Activated T-helper 17 cell treated with anti-CD3 and anti-CD28 coated beads, Interleukin-2, amount 50 U/mL, for 72 hours (primary cell): ENCODE measurements around the gene ROBO3. TPM values are rescaled to one million over a fixed set of nuclear protein-coding genes. Genes with fewer than 3 reads are reported as not detected.
A peak's percentile ranks its signal among the peaks of the same experiment; 100 is the strongest.

Experiments used
- ATAC-seq: fragments of 150-1000 bp; cut with Tn5 transposase; replicated peaks from 2 replicates; pipeline ENCODE4 v1.10.0; 2021; ENCODE audit warnings: mild to moderate bottlenecking, moderate library complexity
- H3K27ac Mint-ChIP-seq: one replicate; pipeline ENCODE4 v1.8.0; 2022; ENCODE audit warnings: mixed read lengths
- H3K27me3 Mint-ChIP-seq: one replicate; pipeline ENCODE4 v1.8.0; 2022; ENCODE audit warnings: mixed read lengths
- H3K36me3 Mint-ChIP-seq: one replicate; pipeline ENCODE4 v1.8.0; 2022; ENCODE audit warnings: low read depth, mild to moderate bottlenecking, mixed read lengths
- H3K4me1 Mint-ChIP-seq: one replicate; pipeline ENCODE4 v1.8.0; 2022; ENCODE audit warnings: mixed read lengths
- H3K4me3 Mint-ChIP-seq: one replicate; pipeline ENCODE4 v1.8.0; 2022; ENCODE audit warnings: mild to moderate bottlenecking, mixed read lengths
- H3K9me3 Mint-ChIP-seq: one replicate; pipeline ENCODE4 v1.8.0; 2022; ENCODE audit warnings: mixed read lengths
- total RNA-seq, 2 donors: library from RNA; stranded (reverse); gene quantifications; one replicate each; pipeline ENCODE4 v1.2.3, GENCODE V29; 2022

Gene ROBO3, protein sequence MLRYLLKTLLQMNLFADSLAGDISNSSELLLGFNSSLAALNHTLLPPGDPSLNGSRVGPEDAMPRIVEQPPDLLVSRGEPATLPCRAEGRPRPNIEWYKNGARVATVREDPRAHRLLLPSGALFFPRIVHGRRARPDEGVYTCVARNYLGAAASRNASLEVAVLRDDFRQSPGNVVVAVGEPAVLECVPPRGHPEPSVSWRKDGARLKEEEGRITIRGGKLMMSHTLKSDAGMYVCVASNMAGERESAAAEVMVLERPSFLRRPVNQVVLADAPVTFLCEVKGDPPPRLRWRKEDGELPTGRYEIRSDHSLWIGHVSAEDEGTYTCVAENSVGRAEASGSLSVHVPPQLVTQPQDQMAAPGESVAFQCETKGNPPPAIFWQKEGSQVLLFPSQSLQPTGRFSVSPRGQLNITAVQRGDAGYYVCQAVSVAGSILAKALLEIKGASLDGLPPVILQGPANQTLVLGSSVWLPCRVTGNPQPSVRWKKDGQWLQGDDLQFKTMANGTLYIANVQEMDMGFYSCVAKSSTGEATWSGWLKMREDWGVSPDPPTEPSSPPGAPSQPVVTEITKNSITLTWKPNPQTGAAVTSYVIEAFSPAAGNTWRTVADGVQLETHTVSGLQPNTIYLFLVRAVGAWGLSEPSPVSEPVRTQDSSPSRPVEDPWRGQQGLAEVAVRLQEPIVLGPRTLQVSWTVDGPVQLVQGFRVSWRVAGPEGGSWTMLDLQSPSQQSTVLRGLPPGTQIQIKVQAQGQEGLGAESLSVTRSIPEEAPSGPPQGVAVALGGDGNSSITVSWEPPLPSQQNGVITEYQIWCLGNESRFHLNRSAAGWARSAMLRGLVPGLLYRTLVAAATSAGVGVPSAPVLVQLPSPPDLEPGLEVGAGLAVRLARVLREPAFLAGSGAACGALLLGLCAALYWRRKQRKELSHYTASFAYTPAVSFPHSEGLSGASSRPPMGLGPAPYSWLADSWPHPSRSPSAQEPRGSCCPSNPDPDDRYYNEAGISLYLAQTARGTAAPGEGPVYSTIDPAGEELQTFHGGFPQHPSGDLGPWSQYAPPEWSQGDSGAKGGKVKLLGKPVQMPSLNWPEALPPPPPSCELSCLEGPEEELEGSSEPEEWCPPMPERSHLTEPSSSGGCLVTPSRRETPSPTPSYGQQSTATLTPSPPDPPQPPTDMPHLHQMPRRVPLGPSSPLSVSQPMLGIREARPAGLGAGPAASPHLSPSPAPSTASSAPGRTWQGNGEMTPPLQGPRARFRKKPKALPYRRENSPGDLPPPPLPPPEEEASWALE (N-terminal part only)
- total RNA-seq: 1 to 10 TPM; 8.1 TPM

GRCh38 chr11:124865181-124865901 lies at the start of gene ROBO3:
Gene ROBO3, plus strand, starts transcription at chr11:124865432. Its CDS starts 146 bp downstream, at chr11:124865578.
- Mint-ChIP-seq H3K27me3 (peaks cover 74% of the 10 kb centered on the region), H3K9me3 (no peaks in the 10 kb centered on the region), H3K36me3 (no peaks in the 10 kb centered on the region), H3K4me1 (peaks cover 11% of the 10 kb centered on the region), H3K4me3 (peak within 1 kb of the TSS; percentile 27), H3K27ac (no peak within 1 kb of the TSS)
- no peak for ATAC-seq

DNA sequence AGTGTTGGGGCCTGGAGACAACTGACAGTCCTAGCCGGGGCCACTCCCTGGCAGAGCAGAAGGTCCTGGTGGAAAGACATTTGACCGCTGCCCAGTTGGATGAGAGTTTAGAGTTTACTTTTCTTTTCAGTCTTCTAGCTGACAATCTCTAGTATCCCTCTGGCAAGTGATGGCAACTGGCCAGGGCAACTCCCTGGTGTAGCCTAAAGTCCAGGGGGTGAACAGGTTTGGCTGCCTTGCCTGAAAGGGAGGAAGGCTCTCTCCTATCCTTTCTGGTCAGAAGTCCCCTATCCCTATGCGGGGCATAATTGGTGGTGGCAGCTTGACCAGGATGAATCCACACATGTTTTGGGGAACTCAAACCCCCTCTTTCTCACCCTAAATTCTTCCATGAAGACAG lies 48.2 kb upstream of the ROBO3 start:
- no peaks in the 10 kb centered on the region for H3K4me1 Mint-ChIP-seq
- ATAC-seq: no peak
- H3K27me3 Mint-ChIP-seq: peaks cover 27% of the 10 kb centered on the region
- H3K36me3 Mint-ChIP-seq: no peaks in the 10 kb centered on the region
- no peaks in the 10 kb centered on the region for H3K9me3 Mint-ChIP-seq
- no peak overlapping the region for H3K4me3 Mint-ChIP-seq
- H3K27ac Mint-ChIP-seq: no peak overlapping the region

DNA sequence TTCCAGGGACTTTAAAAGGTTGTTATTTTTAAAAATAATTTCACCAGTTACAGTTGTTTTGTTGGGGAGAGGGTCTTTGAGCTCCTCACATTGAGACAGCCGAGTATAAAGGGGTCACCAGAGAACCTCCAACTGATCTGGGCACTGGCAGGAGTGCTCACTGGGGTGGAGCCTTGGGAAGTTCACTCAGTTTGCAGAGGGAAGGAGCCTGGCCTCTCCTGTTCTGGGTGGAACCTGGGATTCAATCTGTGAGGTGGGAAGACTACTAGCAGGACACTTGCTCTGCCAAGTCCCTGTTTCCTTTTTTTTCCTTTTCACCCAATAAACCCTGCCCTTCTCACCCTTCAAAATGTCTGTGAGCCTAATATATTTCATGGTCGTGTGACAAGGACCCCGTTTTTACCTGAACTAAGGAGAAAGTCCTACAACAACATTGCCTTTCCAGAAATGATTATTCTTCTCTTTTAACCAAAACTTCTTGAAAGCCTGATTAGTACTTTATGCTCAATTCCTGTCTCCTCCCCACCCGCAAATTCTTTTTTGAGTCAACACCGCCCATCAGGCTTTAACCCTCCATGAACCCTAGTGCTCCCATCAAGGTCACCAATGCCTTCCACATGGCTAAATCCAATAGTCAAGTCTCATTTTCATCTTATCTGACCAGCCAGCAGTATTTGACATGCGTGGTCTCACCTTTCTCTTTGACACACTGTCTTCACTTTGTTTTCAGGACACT lies 43.1 kb upstream of the ROBO3 start:
- no peaks in the 10 kb centered on the region for H3K4me1 Mint-ChIP-seq
- H3K36me3 Mint-ChIP-seq: no peaks in the 10 kb centered on the region
- no peaks in the 10 kb centered on the region for H3K9me3 Mint-ChIP-seq
- H3K27me3 Mint-ChIP-seq: peaks cover 37% of the 10 kb centered on the region
- no peak overlapping the region for H3K4me3 Mint-ChIP-seq
- H3K27ac Mint-ChIP-seq: no peak overlapping the region
- ATAC-seq: no peak

DNA sequence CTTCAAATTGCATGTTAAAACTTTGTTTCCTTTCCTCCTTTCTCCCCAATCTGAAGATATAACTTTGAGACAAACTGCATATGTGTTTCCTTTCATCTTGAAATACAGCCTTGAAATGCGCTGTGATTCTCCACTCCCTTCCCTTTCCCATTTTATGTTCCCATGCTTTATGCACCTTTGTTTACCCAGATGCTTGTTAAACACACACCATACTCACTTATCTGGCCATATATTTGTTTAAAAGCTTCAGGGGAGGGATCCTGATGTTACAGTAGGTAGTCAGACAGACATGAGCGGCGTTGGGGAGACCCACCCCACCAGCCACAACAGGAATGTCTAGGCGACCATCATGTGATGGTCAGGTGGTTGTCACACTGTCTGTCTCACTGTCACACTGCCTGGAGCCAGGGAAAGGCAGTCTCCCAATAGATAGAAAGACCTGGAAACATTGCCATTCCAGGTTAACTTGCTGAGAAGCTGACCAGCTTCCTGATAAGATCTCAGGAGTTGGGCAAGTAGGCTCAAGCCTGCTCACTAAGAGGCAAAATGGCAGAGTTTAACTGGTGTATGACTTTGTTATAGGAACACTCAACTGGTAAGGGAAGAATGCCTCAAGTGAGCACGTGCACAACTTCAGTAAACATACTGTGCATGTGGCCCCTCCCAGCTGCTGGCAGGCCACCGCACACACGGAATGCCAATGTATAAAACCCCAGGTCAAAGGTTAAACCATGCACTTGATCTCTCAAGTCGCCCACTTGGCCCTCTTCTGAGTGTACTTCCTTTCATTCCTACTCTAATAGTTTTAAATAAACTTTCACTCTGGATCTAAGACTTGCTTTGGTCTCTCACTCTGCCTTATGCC lies 41.5 kb upstream of the ROBO3 start:
- no peak for ATAC-seq
- no peaks in the 10 kb centered on the region for H3K36me3 Mint-ChIP-seq
- no peaks in the 10 kb centered on the region for H3K4me1 Mint-ChIP-seq
- peaks cover 33% of the 10 kb centered on the region for H3K27me3 Mint-ChIP-seq
- H3K9me3 Mint-ChIP-seq: no peaks in the 10 kb centered on the region
- H3K4me3 Mint-ChIP-seq: no peak overlapping the region
- H3K27ac Mint-ChIP-seq: no peak overlapping the region

DNA sequence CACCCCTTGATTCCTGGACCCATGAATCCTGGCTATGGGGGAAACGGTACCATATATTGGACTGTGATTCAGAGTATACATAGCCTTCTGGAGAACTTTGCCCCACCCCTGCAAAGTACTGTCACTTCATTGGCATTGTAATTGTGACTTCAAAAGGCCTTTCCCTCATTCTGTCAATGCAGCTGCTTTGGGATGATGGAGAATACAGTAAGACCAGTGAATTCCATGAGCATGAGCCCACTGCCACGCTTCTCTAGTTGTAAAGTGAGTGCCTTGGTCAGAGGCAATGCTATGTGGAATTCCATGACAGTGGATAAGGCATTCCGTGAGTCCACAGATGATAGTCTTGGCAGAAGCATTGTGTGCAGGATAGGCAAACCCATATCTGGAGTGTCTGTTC lies 39.4 kb upstream of the ROBO3 start:
- no peak for ATAC-seq
- no peak overlapping the region for H3K27ac Mint-ChIP-seq
- no peaks in the 10 kb centered on the region for H3K36me3 Mint-ChIP-seq
- no peaks in the 10 kb centered on the region for H3K4me1 Mint-ChIP-seq
- no peaks in the 10 kb centered on the region for H3K9me3 Mint-ChIP-seq
- H3K27me3 Mint-ChIP-seq: peaks cover 24% of the 10 kb centered on the region
- H3K4me3 Mint-ChIP-seq: no peak overlapping the region

DNA sequence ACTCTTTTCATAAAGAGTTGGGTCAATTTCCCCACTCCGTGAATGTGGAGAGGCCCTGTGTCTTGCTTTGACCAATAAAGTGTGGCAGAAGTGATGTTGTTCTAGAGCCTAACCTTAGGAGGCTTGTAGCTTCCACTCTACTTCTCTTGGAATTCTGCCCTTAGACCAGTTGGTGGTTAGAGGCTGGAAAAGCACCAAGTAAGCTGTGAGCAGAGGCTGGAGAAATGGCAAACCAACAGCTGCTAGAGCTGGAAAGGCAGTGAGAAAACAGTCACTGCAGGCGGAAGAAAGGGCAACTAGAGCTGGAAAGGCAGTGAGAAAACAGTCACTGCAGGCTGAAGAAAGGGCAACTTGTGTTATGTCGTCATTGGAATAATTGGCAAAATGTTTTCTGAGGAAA lies 35.2 kb upstream of the ROBO3 start:
- ATAC-seq: no peak
- H3K4me3 Mint-ChIP-seq: no peak overlapping the region

GRCh38 chr11:124830749-124831148 lies 34.5 kb upstream of the ROBO3 start:
- Mint-ChIP-seq H3K27ac (no peak overlapping the region), H3K36me3 (no peaks in the 10 kb centered on the region), H3K27me3 (peaks cover 19% of the 10 kb centered on the region), H3K4me3 (no peak overlapping the region), H3K9me3 (no peaks in the 10 kb centered on the region), H3K4me1 (no peaks in the 10 kb centered on the region)
- no peak for ATAC-seq

More for the DNA sequence above, 35.2 kb upstream of the ROBO3 start:
- no peaks in the 10 kb centered on the region for H3K9me3 Mint-ChIP-seq
- no peaks in the 10 kb centered on the region for H3K36me3 Mint-ChIP-seq
- peaks cover 15% of the 10 kb centered on the region for H3K27me3 Mint-ChIP-seq
- no peaks in the 10 kb centered on the region for H3K4me1 Mint-ChIP-seq
- no peak overlapping the region for H3K27ac Mint-ChIP-seq

DNA sequence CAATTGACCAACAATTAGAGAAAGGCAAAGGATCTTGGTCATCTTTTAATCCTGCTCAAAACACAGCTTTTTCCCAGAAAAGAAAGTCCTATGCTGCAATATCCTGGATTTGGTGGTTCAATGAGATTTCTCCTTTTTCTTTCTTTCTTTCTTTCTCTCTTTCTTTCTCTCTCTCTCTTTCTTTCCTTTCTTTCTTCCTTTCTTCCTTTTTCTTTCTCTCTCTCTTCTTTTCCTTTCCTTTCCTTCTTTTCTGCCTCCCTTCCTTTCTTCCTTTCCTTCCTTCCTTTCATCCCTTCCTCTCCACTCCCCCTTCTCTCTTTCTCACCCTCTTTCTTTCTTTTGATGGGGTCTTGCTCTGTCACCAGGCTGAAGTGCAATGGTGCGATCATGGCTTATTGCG lies 33.3 kb upstream of the ROBO3 start:
- H3K4me1 Mint-ChIP-seq: peaks cover 3% of the 10 kb centered on the region
- peaks cover 10% of the 10 kb centered on the region for H3K27me3 Mint-ChIP-seq
- no peaks in the 10 kb centered on the region for H3K36me3 Mint-ChIP-seq
- H3K9me3 Mint-ChIP-seq: no peaks in the 10 kb centered on the region
- H3K27ac Mint-ChIP-seq: no peak overlapping the region
- no peak overlapping the region for H3K4me3 Mint-ChIP-seq
- ATAC-seq: no peak

DNA sequence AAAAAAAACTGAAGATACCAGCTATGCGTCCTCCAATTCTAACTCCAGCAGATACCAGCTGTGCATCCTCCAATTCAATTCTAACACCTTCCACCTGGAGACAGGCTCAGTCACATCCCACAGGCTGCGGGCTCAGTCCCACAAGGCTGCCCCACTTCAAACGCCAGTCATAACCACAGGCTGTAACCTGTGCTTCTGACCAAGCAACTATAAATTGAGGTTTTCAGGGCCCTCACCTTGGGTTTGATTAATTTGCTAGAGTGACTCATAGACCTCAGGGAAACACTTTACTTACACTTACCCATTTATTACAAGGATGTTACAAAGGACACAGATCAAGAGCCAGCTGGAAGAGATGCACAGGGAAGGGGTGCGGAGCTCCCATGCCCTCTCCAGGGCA lies 32.7 kb upstream of the ROBO3 start:
- H3K4me1 Mint-ChIP-seq: peaks cover 3% of the 10 kb centered on the region
- H3K27ac Mint-ChIP-seq: no peak overlapping the region
- ATAC-seq: no peak
- H3K36me3 Mint-ChIP-seq: no peaks in the 10 kb centered on the region
- peaks cover 6% of the 10 kb centered on the region for H3K27me3 Mint-ChIP-seq
- H3K4me3 Mint-ChIP-seq: no peak overlapping the region
- H3K9me3 Mint-ChIP-seq: no peaks in the 10 kb centered on the region

- Mint-ChIP-seq H3K4me3 (no peak overlapping the region), H3K27ac (no peak overlapping the region), H3K27me3 (peaks cover 17% of the 10 kb centered on the region), H3K4me1 (peaks cover 3% of the 10 kb centered on the region), H3K36me3 (no peaks in the 10 kb centered on the region), H3K9me3 (no peaks in the 10 kb centered on the region)
- no peak for ATAC-seq
Observed at GRCh38 chr11:124834526-124835180, 30.6 kb upstream of the ROBO3 start.

GRCh38 chr11:124835918-124836317 lies 29.3 kb upstream of the ROBO3 start:
- peaks cover 29% of the 10 kb centered on the region for H3K27me3 Mint-ChIP-seq

GRCh38 chr11:124837491-124837856 lies 27.8 kb upstream of the ROBO3 start:
- Mint-ChIP-seq H3K4me3 (peak overlapping the region; percentile 63), H3K27ac (peak overlapping the region; percentile 39), H3K36me3 (no peaks in the 10 kb centered on the region), H3K9me3 (no peaks in the 10 kb centered on the region), H3K27me3 (peaks cover 45% of the 10 kb centered on the region), H3K4me1 (peaks cover 3% of the 10 kb centered on the region)
- peak; percentile 25 for ATAC-seq

More at GRCh38 chr11:124835918-124836317, 29.3 kb upstream of the ROBO3 start:
- Mint-ChIP-seq H3K36me3 (no peaks in the 10 kb centered on the region), H3K9me3 (no peaks in the 10 kb centered on the region), H3K4me3 (peak overlapping the region; percentile 63), H3K27ac (peak overlapping the region; percentile 39), H3K4me1 (peaks cover 3% of the 10 kb centered on the region)
- no peak for ATAC-seq
